Uterus (tissue), 4 donors: ENCODE measurements around the gene AARS1. TPM values are rescaled to one million over a fixed set of nuclear protein-coding genes. Genes with fewer than 3 reads are reported as not detected.
"Not testable (repeated sequence)": the region's sequence is repeated elsewhere in the genome, so short reads cannot be mapped to it uniquely, and the experiment has no call there.

ENCODE experiments used
- DNase-seq, 2 donors: peaks; one replicate each; pipeline ENCODE4 v3.0.0-alpha.2; 2019 to 2020
- H3K27ac ChIP-seq, 2 donors: fragments of 200-600 bp; sonication (generic); 1 replicate in 1 of 2; 2 replicates in 1 of 2; pipeline ENCODE4 v1.5.1; 2016 to 2018
- H3K27me3 ChIP-seq, 2 donors: fragments of 200-600 bp; sonication (generic); one replicate each; pipeline ENCODE4 v1.5.1; 2018 to 2019; ENCODE audit warnings: control low read depth in 1 of 2
- H3K36me3 ChIP-seq, 2 donors: fragments of 200-600 bp; sonication (generic); one replicate each; pipeline ENCODE4 v1.5.1; 2019; ENCODE audit warnings: control low read depth in 1 of 2
- H3K4me1 ChIP-seq, 2 donors: fragments of 200-600 bp; sonication (generic); one replicate each; pipeline ENCODE4 v1.5.1; 2018 to 2019; ENCODE audit warnings: control low read depth in 1 of 2
- H3K4me3 ChIP-seq, 2 donors: fragments of 200-600 bp; sonication (generic); 1 replicate in 1 of 2; 2 replicates in 1 of 2; pipeline ENCODE4 v1.5.1; 2018 to 2019; ENCODE audit warnings: mild to moderate bottlenecking in 1 of 2
- H3K9me3 ChIP-seq, 2 donors: fragments of 200-600 bp; sonication (generic); one replicate each; pipeline ENCODE4 v1.5.1; 2019; ENCODE audit warnings: control low read depth in 1 of 2
- POLR2A ChIP-seq, 2 donors: fragments of 450-650 bp; IDR thresholded peaks; one replicate each; pipeline ENCODE4 v1.6.1; 2016; ENCODE audit warnings: antibody characterized with exemption in 2 of 2, mild to moderate bottlenecking in 1 of 2, moderate library complexity in 1 of 2
- intact Hi-C: fragments of 100-400 bp; cut with DNase I; formaldehyde crosslinking; loops from one replicate; pipeline ENCODE4 v1.15.1; 2023; ENCODE audit warnings: low total_unique reads
- total RNA-seq, 4 donors: library from RNA; depleted of rRNA in 3 of 4; stranded (reverse); fragments of >200 nt in 3 of 4; gene quantifications; one replicate each; pipeline versions ENCODE4 v1.1.0 to v1.2.4, GENCODE V29; 2014 to 2023
- TF ChIP-seq, protein P1 (sequence below), 4 experiments: fragments of 200-600 bp in 2 of 4; fragments of 450-650 bp in 2 of 4; sonication (generic) in 2 of 4; IDR thresholded peaks; one replicate each; pipeline ENCODE4 v1.5.1; 2016 to 2019; ENCODE audit warnings: antibody characterized with exemption in 4 of 4, mild to moderate bottlenecking in 2 of 4, moderate library complexity in 1 of 4
- donor health status: DM: yes; HTN: yes; CAD: no.

Gene AARS1
- total RNA-seq, 4 donors from 2014 or later = 32.5 to 99.4 (median 62.5) TPM

DNA sequence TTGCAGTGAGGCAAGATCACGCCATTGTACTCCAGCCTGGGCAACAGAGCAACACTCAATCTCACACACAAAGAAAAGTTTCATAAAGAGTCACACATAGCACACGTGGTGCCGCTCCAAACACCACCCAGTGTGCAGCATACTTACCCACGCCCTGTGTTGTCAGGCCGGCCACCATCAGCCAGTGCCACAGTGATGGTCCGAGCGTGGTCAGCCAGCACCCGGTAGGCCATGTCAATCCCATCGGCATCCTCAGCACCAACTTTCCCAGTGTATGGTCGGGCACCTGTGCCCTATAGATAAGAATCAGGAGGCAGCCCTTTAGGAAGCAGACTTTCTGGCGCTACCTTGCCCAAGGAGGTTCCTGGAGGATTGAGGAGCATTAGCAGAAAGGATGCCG lies 19.8 kb downstream of the AARS1 start:
- no peaks in the 10 kb centered on the region for H3K9me3 ChIP-seq
- no peaks in the 10 kb centered on the region for H3K36me3 ChIP-seq
- DNase-seq = no peak
- no peaks in the 10 kb centered on the region for H3K4me1 ChIP-seq
- H3K4me3 ChIP-seq = no peak overlapping the region
- no peaks in the 10 kb centered on the region for H3K27me3 ChIP-seq
- intact Hi-C loops = no loop called here
- H3K27ac ChIP-seq = no peak overlapping the region
- no peak for TF ChIP-seq POLR2A (IDR thresholded peaks at IDR 0.05)
- TF ChIP-seq, protein P1, sequence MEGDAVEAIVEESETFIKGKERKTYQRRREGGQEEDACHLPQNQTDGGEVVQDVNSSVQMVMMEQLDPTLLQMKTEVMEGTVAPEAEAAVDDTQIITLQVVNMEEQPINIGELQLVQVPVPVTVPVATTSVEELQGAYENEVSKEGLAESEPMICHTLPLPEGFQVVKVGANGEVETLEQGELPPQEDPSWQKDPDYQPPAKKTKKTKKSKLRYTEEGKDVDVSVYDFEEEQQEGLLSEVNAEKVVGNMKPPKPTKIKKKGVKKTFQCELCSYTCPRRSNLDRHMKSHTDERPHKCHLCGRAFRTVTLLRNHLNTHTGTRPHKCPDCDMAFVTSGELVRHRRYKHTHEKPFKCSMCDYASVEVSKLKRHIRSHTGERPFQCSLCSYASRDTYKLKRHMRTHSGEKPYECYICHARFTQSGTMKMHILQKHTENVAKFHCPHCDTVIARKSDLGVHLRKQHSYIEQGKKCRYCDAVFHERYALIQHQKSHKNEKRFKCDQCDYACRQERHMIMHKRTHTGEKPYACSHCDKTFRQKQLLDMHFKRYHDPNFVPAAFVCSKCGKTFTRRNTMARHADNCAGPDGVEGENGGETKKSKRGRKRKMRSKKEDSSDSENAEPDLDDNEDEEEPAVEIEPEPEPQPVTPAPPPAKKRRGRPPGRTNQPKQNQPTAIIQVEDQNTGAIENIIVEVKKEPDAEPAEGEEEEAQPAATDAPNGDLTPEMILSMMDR (IDR thresholded peaks at IDR 0.05) = no peak

DNA sequence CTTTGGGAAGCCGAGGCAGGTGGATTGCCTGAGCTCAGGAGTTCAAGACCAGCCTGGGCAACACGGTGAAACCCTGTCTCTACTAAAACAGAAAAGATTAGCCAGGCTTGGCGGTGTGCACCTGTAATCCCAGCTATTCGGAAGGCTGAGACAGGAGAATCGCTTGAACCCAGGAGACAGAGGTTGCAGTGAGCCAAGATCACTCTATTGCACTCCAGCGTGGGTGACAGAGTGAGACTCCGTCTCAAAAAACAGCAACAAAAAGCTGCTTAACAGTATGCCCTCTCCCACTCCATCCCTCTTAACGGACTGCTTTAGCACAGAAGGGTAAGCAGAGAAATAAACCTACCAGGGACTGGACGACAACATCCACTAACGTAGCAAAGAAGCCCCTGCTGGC lies 21.4 kb downstream of the AARS1 start:
- H3K9me3 ChIP-seq, H3K4me1 ChIP-seq, intact Hi-C loops, H3K27me3 ChIP-seq, H3K27ac ChIP-seq, DNase-seq, H3K36me3 ChIP-seq, H3K4me3 ChIP-seq: not testable (repeated sequence)

DNA sequence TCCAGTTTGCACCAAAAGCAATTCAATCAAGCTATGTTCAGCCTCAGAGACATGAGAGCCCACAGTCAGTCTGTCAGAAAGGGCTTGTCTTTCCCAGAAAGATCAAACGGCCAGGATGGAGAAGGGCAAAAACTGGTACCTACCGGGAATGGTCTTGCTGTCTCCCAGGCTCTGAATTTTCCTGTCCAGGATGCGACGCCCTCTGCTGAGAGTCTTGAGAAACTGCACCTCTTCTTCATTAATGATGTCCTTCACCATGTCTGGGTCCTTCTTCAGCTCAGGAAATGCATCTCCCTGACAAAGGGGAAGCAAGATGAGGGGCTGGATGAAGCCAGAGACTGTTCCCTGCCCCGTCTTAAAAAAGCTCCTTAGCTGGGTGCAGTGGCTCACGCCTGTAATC lies 21.8 kb downstream of the AARS1 start:
- H3K27me3 ChIP-seq = no peaks in the 10 kb centered on the region
- H3K27ac ChIP-seq = no peak overlapping the region
- no peaks in the 10 kb centered on the region for H3K36me3 ChIP-seq
- no peaks in the 10 kb centered on the region for H3K4me1 ChIP-seq
- intact Hi-C loops = no loop called here
- no peak for DNase-seq
- TF ChIP-seq POLR2A (IDR thresholded peaks at IDR 0.05) = no peak
- TF ChIP-seq, protein P1 (IDR thresholded peaks at IDR 0.05) = peak in 2 of 4 experiments; percentile 19 to 28
- H3K9me3 ChIP-seq = no peaks in the 10 kb centered on the region
- no peak overlapping the region for H3K4me3 ChIP-seq

DNA sequence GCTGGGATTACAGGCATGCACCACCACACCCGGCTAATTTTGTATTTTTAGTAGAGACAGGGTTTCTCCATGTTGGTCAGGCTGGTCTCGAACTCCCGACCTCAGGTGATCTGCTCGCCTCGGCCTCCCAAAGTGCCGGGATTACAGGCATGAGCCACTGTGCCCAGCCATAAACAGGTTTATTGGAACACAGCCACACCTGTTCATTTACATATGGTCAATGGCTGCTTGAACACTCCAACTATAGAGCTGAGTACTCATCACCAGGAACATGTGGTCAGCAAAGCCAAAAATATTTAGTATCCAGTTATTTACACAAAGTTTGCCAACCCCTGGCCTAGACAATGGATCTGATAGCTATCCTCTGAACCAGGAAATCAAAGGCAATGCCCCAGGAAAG lies 29.4 kb downstream of the AARS1 start:
- H3K9me3 ChIP-seq, H3K36me3 ChIP-seq, H3K4me1 ChIP-seq, intact Hi-C loops, H3K27me3 ChIP-seq, H3K4me3 ChIP-seq, DNase-seq, H3K27ac ChIP-seq: not testable (repeated sequence)

DNA sequence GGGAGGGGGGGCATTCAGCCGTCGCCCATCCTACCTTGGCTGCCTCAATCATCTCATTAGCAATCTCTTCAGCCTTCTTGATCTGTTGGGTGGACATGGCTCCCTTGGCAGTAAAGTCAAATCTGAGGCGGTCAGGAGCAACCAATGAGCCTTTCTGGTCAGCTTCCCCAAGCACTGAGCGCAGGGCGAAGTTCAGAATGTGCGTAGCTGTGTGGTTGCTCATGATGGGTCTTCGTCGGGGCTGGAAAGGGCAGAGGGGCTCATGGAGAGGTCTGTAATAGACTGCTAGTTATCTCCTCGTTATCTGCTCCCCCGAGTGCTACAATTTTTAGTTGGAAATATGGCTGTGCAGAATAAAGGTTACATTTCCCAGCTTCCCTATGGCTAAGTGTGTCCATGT lies 30.4 kb downstream of the AARS1 start:
- H3K9me3 ChIP-seq = no peaks in the 10 kb centered on the region
- no peak for DNase-seq
- TF ChIP-seq, protein P1 (IDR thresholded peaks at IDR 0.05) = no peak
- TF ChIP-seq POLR2A (IDR thresholded peaks at IDR 0.05) = no peak
- no peak overlapping the region for H3K27ac ChIP-seq
- no peaks in the 10 kb centered on the region for H3K27me3 ChIP-seq
- H3K4me3 ChIP-seq = no peak overlapping the region
- H3K36me3 ChIP-seq = no peaks in the 10 kb centered on the region
- H3K4me1 ChIP-seq = no peaks in the 10 kb centered on the region
- intact Hi-C loops = no loop called here

DNA sequence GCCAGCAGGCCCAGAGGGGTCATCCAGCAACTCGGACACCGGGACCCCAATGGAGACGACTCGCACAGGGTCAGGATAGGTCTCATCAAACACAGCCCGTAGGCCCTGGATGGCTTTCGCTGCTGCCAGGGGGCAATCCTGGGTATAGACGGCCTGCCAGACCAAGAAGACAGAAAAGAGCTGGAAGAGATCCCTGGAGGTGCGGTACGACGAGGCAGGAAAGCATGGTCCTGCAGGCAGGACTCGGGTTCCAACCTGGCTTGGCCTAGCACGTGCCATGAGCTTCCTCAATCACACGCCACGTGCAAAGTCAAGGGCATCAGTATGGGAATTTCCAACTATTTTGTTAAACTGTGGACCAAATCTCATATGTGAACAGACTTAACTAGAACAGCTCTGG lies 31.2 kb downstream of the AARS1 start:
- Histone ChIP-seq H3K4me1 (no peaks in the 10 kb centered on the region), H3K36me3 (no peaks in the 10 kb centered on the region), H3K27me3 (no peaks in the 10 kb centered on the region), H3K9me3 (no peaks in the 10 kb centered on the region), H3K4me3 (no peak overlapping the region), H3K27ac (no peak overlapping the region)
- intact Hi-C loops = no loop called here
- no peak for DNase-seq
- TF ChIP-seq, protein P1 (IDR thresholded peaks at IDR 0.05) = no peak
- TF ChIP-seq POLR2A (IDR thresholded peaks at IDR 0.05) = no peak
